Osteocyte (in vitro differentiated cells): ENCODE measurements around the gene DDX56. TPM values are rescaled to one million over a fixed set of nuclear protein-coding genes. Genes with fewer than 3 reads are reported as not detected.
"Not testable (repeated sequence)": the region's sequence is repeated elsewhere in the genome, so short reads cannot be mapped to it uniquely, and the experiment has no call there.

ENCODE experiments used
- DNase-seq: peaks from one replicate; pipeline ENCODE4 v3.0.0; 2021; ENCODE audit warnings: mixed read lengths; ENCODE audit not compliant: unreplicated experiment; ENCODE audit errors: extremely low spot score
- H3K27ac Mint-ChIP-seq: one replicate; pipeline ENCODE4 v1.8.0; 2021; ENCODE audit warnings: mild to moderate bottlenecking, mixed read lengths; ENCODE audit not compliant: unreplicated experiment
- H3K27me3 Mint-ChIP-seq: one replicate; pipeline ENCODE4 v1.8.0; 2021; ENCODE audit warnings: mixed read lengths; ENCODE audit not compliant: unreplicated experiment
- H3K36me3 Mint-ChIP-seq: one replicate; pipeline ENCODE4 v1.8.0; 2021; ENCODE audit warnings: mixed read lengths; ENCODE audit not compliant: unreplicated experiment
- H3K4me1 Mint-ChIP-seq: one replicate; pipeline ENCODE4 v1.8.0; 2021; ENCODE audit warnings: mixed read lengths; ENCODE audit not compliant: unreplicated experiment
- H3K4me3 Mint-ChIP-seq: one replicate; pipeline ENCODE4 v1.8.0; 2021; ENCODE audit warnings: mild to moderate bottlenecking, moderate library complexity, mixed read lengths; ENCODE audit not compliant: unreplicated experiment
- H3K9me3 Mint-ChIP-seq: one replicate; pipeline ENCODE4 v1.8.0; 2021; ENCODE audit warnings: mixed read lengths; ENCODE audit not compliant: unreplicated experiment
- total RNA-seq: library from RNA; stranded (reverse); gene quantifications from 2 replicates; pipeline ENCODE4 v1.2.1, GENCODE V29; 2021
- TF ChIP-seq, protein P1 (sequence below): fragments of 200-600 bp; sonication (generic); IDR thresholded peaks from 2 replicates; pipeline ENCODE4 v1.5.0; 2021; ENCODE audit warnings: antibody characterized with exemption, mild to moderate bottlenecking, moderate library complexity

The DDX56 gene
- total RNA-seq, 1 donor from 2014 or later = 67.0 TPM

DNA sequence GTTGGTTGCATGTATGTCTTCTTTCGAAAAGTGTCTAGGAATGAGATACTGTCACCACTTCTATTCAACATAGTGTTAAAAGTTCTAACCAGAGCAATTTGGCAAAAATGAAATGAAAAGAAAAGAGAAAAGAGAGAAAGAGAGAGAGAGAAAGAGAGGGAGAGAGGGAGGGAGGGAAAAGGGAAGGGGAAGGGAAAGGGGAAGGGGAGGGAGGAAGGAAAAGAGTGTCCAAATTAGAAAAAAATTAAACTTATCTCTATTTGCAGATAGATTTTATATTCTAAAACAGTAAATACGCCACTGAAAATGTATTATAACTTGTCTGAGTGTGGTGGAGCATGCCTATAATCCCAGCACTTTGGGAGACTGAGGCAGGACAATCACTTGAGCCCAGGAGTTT lies 16.2 kb downstream of the DDX56 start:
- Mint-ChIP-seq H3K9me3 (no peaks in the 10 kb centered on the region), H3K27me3 (peaks cover 11% of the 10 kb centered on the region), H3K4me3 (no peak overlapping the region), H3K36me3 (no peaks in the 10 kb centered on the region), H3K27ac (no peak overlapping the region), H3K4me1 (no peaks in the 10 kb centered on the region)
- no peak for DNase-seq
- TF ChIP-seq, protein P1, sequence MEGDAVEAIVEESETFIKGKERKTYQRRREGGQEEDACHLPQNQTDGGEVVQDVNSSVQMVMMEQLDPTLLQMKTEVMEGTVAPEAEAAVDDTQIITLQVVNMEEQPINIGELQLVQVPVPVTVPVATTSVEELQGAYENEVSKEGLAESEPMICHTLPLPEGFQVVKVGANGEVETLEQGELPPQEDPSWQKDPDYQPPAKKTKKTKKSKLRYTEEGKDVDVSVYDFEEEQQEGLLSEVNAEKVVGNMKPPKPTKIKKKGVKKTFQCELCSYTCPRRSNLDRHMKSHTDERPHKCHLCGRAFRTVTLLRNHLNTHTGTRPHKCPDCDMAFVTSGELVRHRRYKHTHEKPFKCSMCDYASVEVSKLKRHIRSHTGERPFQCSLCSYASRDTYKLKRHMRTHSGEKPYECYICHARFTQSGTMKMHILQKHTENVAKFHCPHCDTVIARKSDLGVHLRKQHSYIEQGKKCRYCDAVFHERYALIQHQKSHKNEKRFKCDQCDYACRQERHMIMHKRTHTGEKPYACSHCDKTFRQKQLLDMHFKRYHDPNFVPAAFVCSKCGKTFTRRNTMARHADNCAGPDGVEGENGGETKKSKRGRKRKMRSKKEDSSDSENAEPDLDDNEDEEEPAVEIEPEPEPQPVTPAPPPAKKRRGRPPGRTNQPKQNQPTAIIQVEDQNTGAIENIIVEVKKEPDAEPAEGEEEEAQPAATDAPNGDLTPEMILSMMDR = no peak

DNA sequence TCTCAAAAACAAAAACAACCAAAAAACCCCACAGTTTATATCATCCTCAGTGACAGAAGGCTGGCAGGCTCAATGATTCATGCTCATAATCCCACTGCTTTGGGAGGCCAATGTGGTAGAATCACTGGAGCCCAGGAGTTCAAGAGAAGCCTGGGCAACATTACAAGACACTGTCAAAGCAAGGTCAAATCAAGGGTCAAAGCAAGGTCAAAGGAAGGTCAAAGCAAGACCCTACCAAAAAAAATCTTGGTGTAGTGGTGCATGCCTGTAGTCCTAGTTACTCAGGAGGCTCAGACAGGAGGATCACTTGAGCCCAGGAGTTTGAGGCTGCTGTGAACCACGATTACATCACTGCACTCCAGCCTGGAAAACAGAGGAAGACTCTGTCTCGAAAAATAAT lies 18.4 kb downstream of the DDX56 start:
- no peak overlapping the region for H3K4me3 Mint-ChIP-seq
- TF ChIP-seq, protein P1 = no peak
- DNase-seq = no peak
- no peaks in the 10 kb centered on the region for H3K4me1 Mint-ChIP-seq
- no peak overlapping the region for H3K27ac Mint-ChIP-seq
- peaks cover 16% of the 10 kb centered on the region for H3K27me3 Mint-ChIP-seq
- H3K9me3 Mint-ChIP-seq = no peaks in the 10 kb centered on the region
- H3K36me3 Mint-ChIP-seq = no peaks in the 10 kb centered on the region

DNA sequence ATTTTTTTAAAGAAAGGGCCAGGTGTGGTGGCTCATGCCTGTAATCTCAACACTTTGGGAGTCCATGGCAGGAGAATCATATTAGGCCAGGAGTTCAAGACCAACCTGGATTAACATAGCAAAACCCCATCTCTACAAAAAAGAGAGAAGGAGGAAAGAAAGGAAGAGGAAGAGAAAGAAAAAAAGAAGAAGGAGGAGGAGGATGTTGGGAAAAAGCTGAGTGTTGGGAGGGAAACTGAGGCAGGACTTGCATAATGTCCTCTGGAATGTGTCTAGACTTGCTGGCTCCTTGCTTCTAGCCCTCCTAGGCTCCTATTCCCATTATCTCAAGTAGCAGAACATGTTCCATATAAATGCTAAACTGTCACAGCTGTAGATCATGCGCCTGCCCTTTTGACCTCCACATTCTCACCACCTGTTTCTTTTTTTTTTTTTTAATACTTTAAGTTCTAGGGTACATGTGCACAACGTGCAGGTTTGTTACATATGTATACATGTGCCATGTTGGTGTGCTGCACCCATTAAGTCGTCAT lies 21.2 kb downstream of the DDX56 start:
- not testable (repeated sequence) for H3K9me3 Mint-ChIP-seq, DNase-seq, H3K4me3 Mint-ChIP-seq, H3K27ac Mint-ChIP-seq, H3K36me3 Mint-ChIP-seq
- Mint-ChIP-seq H3K4me1 (peaks cover 13% of the 10 kb centered on the region), H3K27me3 (peaks cover 26% of the 10 kb centered on the region)

DNA sequence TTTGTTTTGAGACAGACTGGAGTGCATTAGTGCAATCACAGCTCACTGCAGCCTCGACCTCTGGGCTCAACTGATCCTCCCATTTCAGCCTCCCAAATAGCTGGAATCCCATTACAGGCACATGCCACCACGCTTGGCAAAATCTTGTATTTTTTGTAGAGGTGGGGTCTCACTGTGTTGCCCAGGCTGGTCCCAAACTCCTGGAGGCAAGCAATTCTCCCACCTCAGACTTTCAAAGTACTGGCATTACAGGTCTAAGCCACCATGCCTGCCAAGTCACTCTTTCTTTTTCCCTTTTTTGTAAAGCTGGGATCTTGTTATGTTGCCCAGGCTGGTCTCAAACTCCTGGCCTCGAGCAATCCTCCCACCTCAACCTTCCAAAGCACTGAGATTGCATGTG lies 24.3 kb downstream of the DDX56 start:
- Mint-ChIP-seq H3K36me3 (no peaks in the 10 kb centered on the region), H3K4me1 (peaks cover 20% of the 10 kb centered on the region), H3K27me3 (peaks cover 29% of the 10 kb centered on the region), H3K27ac (no peak overlapping the region), H3K9me3 (no peaks in the 10 kb centered on the region), H3K4me3 (no peak overlapping the region)
- TF ChIP-seq, protein P1 = no peak
- DNase-seq = no peak

DNA sequence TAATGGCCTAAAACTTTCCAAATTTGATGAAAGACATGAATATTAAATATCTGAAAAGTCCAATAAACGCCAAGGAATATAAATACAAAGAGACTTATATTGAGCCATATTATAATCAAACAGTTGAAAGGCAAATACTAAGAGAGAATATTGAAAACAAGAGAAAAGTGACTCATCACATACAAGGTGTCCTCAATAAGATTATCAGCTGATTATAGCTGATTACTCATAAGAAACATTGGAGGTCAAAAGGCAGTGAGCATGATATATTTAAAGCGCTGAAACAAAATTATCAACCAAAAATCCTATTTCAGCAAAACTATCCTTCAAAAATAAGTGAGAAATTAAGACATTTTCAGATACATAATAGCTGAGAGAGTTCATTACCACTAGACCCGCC lies 24.8 kb downstream of the DDX56 start:
- TF ChIP-seq, protein P1 = no peak
- no peaks in the 10 kb centered on the region for H3K9me3 Mint-ChIP-seq
- H3K4me3 Mint-ChIP-seq = no peak overlapping the region
- H3K36me3 Mint-ChIP-seq = no peaks in the 10 kb centered on the region
- no peak overlapping the region for H3K27ac Mint-ChIP-seq
- DNase-seq = no peak
- H3K4me1 Mint-ChIP-seq = peaks cover 20% of the 10 kb centered on the region
- peaks cover 29% of the 10 kb centered on the region for H3K27me3 Mint-ChIP-seq
